Measurements from ENCODE around the gene DAP3. TPM values are rescaled to one million over a fixed set of nuclear protein-coding genes. Genes with fewer than 3 reads are reported as not detected.
A peak's percentile ranks its signal among the peaks of the same experiment; 100 is the strongest.
"Not testable (repeated sequence)": the region's sequence is repeated elsewhere in the genome, so short reads cannot be mapped to it uniquely, and the experiment has no call there.

The DAP3 gene
- polyA plus RNA-seq, 1 donor from 2014 or later: 70.3 TPM

GRCh38 chr1:155763090-155763815 is 74.4 kb downstream of the DAP3 start:
- H3K9me3 Mint-ChIP-seq, H3K4me1 Mint-ChIP-seq, H3K4me3 Mint-ChIP-seq, H3K27ac Mint-ChIP-seq, H3K27me3 Mint-ChIP-seq: not testable (repeated sequence)
- peaks cover 13% of the 10 kb centered on the region for H3K36me3 Mint-ChIP-seq

- H3K4me1 Mint-ChIP-seq, H3K27ac Mint-ChIP-seq, H3K9me3 Mint-ChIP-seq, H3K4me3 Mint-ChIP-seq, H3K27me3 Mint-ChIP-seq: not testable (repeated sequence)
- H3K36me3 Mint-ChIP-seq: peaks cover 17% of the 10 kb centered on the region
Measured at GRCh38 chr1:155763989-155764388, 75.1 kb downstream of the DAP3 start.

- H3K4me1 Mint-ChIP-seq, H3K9me3 Mint-ChIP-seq, H3K4me3 Mint-ChIP-seq, H3K27ac Mint-ChIP-seq, H3K27me3 Mint-ChIP-seq: not testable (repeated sequence)
- H3K36me3 Mint-ChIP-seq: peaks cover 17% of the 10 kb centered on the region
Measured at GRCh38 chr1:155767399-155767989, 78.6 kb downstream of the DAP3 start.

- Mint-ChIP-seq H3K27ac (no peak overlapping the region), H3K4me3 (no peak overlapping the region), H3K27me3 (no peaks in the 10 kb centered on the region), H3K4me1 (no peaks in the 10 kb centered on the region), H3K36me3 (peaks cover 15% of the 10 kb centered on the region), H3K9me3 (no peaks in the 10 kb centered on the region)
Measured at GRCh38 chr1:155769257-155769656, 80.4 kb downstream of the DAP3 start.

- Mint-ChIP-seq H3K4me1 (no peaks in the 10 kb centered on the region), H3K27ac (no peak overlapping the region), H3K36me3 (peaks cover 8% of the 10 kb centered on the region)
Measured at GRCh38 chr1:155773221-155773620, 84.3 kb downstream of the DAP3 start.

GRCh38 chr1:155776414-155776813 is 87.5 kb downstream of the DAP3 start:
- Mint-ChIP-seq H3K4me3 (no peak overlapping the region), H3K4me1 (no peaks in the 10 kb centered on the region), H3K27me3 (no peaks in the 10 kb centered on the region), H3K27ac (peak overlapping the region in 2 of 3 donors; percentile 39 to 50), H3K36me3 (no peaks in the 10 kb centered on the region), H3K9me3 (no peaks in the 10 kb centered on the region)

More at GRCh38 chr1:155773221-155773620, 84.3 kb downstream of the DAP3 start:
- H3K27me3 Mint-ChIP-seq: no peaks in the 10 kb centered on the region
- no peaks in the 10 kb centered on the region for H3K9me3 Mint-ChIP-seq
- H3K4me3 Mint-ChIP-seq: no peak overlapping the region

- Mint-ChIP-seq H3K36me3 (no peaks in the 10 kb centered on the region), H3K4me1 (no peaks in the 10 kb centered on the region), H3K27ac (peak overlapping the region in 1 of 3 donors; percentile 13), H3K4me3 (no peak overlapping the region), H3K27me3 (no peaks in the 10 kb centered on the region), H3K9me3 (no peaks in the 10 kb centered on the region)
Measured at GRCh38 chr1:155777582-155777981, 88.7 kb downstream of the DAP3 start.

Other genes starting within 250 kb of the DAP3 start
- gene ASH1L, start 126.3 kb upstream of the DAP3 start, polyA plus RNA-seq: 29.1 TPM
- 20.2 TPM for gene MSTO1, start 78.9 kb upstream of the DAP3 start, polyA plus RNA-seq
- gene YY1AP1, start 317 bp upstream of the DAP3 start, polyA plus RNA-seq: 43.4 TPM
- 37.7 TPM for gene GON4L, start 168.1 kb downstream of the DAP3 start, polyA plus RNA-seq
- 4.9 TPM for gene SYT11, start 170.5 kb downstream of the DAP3 start, polyA plus RNA-seq
- gene RIT1, start 222.3 kb downstream of the DAP3 start, polyA plus RNA-seq: 12.7 TPM
- gene KHDC4, start 245.3 kb downstream of the DAP3 start, polyA plus RNA-seq: 8.0 TPM